HG03045 (cell line): ENCODE results near the gene DAB1.

Experiments
- ATAC-seq: cut with Tn5 transposase; IDR thresholded peaks from one replicate; pipeline ENCODE4 v1.9.1; 2021; ENCODE audit warnings: mild to moderate bottlenecking, moderate library complexity; ENCODE audit not compliant: unreplicated experiment

DAB1 gene

DNA sequence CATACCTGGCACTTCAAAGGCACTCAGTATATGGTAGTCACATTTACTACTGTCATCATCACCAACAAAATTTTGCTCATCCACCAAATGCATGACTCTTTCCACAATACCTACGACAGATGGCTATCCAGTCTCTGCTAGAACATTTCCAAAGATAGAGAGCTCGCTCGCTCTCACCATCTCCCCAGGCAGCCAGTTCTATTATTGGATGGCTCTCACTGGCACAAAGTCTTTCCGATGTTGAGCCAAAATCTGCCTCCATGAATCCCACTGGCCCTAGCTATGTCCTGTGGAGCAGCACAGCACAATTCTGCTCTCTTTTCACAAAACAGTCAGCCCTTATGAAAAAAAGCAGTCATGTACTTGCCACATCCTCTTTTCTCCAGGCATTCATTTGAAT lies 102.1 kb downstream of the DAB1 start:
- no peak for ATAC-seq

DNA sequence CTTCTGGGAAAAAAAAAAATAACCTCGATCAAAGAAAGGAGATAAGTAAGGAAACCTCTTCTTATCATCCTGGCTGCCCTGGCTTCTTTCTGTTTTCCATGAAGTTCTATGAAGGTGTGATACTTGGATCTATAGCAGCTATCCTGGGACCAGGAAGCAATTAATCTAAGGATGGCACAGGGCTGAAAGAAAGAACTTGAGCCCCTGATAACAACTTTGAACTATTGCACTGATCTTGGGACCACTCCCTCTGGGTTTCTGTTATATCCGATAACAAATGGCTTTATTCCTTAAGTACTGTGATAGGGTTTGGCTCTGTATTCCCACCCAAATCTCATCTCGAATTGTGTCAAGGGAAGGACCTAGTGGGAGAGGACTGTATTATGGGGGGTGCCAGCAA lies 104.1 kb downstream of the DAB1 start:
- no peak for ATAC-seq

- no peak for ATAC-seq
Observed at GRCh38 chr1:57319165-57319564, 104.7 kb downstream of the DAB1 start.

DNA sequence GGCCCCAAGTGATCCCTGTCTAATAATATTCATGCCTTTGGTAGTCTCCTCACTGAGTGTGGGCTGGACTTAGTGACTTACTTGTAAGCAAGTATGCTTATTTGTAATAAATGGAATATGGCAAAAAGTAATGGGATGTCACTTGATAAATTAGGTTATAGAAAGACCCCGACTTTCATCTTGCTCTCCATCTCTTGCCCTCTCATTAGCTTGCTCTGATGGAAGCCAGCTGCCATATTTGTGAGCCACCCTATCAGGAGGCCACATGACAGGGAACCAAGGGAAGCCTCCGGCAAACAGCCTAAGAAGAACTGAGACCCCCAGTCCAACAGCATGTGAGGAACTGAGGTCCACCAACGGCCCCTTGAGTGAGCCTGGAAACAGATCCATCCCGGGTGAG lies 107.0 kb downstream of the DAB1 start:
- ATAC-seq, result no peak

DNA sequence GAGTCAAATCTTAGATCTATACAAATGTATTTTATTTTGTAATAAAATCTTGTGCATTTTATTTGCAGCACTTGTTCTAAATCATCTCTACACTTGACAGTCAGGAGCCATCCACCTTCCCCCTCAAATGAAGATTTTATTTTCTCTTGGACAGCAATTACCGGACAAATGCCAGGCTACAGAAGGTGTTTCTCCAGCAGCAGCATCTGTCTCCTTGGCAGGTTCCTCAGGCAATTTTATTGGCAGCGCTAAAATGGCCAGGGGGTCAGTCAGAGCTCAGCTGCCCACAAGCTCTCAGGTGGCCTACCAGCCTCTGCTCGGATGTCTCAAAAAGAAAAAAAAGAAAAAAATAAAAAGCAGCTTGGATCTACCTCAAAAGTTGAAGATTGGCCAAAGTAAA lies 107.6 kb downstream of the DAB1 start:
- no peak for ATAC-seq

DNA sequence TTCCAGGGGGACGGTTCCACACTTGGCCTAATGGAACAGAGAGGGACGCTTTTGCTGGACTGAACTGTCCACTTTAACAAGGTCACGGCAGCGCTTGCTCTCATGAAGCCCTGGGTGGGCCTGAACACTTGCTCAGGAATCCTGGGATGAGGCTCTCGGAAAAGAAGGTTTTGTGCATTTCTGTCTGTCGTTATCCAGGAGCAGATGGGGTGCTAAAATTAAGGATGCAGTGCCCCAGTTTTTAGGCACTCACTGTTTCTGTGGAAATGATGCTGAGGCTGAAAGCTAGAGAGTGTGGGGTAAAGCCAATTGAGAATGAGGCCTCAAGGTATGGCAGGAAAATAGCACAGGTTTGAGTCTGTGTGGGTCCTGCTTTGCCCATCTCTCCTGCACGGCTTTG lies 111.0 kb downstream of the DAB1 start:
- ATAC-seq, result no peak

DNA sequence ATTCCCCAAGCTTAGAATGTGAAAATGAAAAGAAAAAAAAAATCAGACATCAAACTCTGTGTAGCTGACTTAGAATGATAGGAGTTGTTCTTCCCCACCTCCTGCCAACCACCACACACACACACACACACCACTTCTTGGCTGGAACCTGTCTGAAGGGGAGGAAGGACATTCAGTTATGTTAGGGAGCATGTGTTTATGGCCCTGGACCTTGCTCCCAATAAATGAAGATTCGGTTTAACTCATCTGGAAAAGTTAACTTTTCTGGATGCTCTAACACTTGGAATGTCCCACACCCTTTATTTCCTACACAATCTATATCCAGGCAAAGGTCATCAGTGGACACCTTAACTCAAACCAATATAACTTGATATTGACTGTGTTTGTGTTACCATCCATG lies 112.4 kb downstream of the DAB1 start:
- ATAC-seq, result no peak

DNA sequence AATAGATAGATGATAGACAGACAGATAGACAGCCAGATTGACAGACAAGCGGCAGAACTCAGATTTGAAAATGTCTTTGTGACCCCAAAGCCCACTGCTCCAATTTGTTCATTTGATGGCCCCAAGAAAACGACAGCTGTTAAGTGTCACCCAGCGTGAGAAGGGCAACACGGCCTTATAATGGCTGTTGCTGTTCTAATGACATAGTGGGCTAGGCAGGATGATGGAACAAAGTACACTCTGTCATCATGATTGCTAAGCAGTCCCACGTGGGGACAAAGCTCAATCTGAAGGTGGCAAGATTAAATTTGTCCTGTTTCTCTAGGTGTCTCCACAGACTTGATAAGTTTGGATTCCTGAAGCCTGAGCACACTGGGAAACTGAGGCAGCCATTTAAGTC lies 112.9 kb downstream of the DAB1 start:
- no peak for ATAC-seq

GRCh38 chr1:57309630-57310029 lies 114.2 kb downstream of the DAB1 start:
- ATAC-seq, result no peak

DNA sequence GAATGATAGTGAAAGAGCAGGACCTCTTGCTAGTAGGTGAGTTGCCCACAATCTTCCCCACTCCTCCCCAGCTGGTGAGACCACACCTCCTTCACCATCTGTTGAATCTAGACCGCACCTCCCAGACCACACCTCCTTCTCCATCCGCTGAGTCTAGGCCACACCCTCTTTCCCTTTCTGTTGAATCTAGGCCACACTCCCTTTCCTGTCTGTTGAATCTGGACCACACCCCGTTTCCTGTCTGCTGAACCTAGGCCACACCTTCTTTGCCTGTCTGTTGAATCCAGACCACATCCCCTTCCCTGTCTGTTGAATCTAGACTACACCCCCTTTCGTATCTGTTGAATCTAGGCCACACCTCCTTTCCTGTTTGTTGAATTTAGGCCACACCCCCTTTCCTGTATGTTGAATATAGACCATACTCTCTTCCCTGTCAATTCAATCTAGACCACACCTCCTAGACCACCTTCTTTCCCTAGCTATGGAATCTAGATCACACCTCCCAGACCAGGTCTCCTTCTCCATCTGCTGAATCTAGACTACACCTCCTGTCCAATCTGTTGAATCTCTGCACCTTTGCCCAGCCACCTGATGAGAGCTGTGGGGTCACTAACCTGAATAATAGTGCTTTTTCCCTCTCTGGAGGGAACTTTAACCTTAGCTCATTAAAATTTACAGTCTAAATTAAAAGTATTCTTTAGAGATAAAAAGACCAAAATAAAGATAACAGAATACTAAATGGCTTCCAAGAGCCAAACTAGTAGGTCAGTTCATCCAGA lies 116.3 kb downstream of the DAB1 start:
- no peak for ATAC-seq

DNA sequence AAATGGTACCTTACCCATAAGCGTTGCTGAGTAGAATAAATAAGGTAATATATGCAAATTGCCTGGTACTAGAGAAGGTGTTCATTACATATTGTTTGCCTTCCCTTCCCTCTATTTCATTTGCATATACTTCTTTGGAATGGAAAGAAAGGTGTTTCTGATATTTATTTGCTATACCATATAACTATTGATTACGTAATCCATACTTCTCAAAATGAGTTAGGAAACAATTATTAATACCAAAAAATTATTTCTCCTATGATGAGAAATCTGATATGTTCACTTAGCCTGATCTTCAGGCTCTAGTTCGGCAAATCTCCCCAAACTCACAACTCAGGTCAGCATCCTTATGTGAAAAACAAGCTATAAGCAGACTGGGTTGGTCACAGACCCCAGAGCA lies 119.3 kb downstream of the DAB1 start:
- no peak for ATAC-seq

GRCh38 chr1:57302812-57303596 lies 120.9 kb downstream of the DAB1 start:
- no peak for ATAC-seq

GRCh38 chr1:57300186-57300585 lies 123.7 kb downstream of the DAB1 start:
- ATAC-seq, result no peak

GRCh38 chr1:57296726-57297250 lies 127.1 kb downstream of the DAB1 start:
- ATAC-seq, result no peak

DNA sequence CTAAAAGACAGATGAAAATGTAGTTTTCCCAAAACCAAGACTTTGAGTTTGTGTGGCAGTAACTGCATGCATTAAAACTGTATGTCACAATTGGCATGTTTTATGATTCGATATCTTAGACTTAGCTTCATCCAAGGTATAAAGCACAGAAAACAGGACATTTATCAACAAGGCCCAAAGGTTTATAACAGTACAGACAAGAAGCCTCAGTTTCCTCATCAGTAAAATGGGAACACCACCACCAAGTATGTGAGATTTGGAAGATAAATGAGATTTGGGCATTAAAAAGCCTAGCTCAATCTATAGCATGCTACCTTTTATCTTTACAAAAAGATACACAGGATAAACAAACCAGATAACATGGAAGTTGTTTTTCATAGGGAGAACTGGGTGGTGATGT lies 128.5 kb downstream of the DAB1 start:
- ATAC-seq, result no peak

GRCh38 chr1:57294177-57294576 lies 129.7 kb downstream of the DAB1 start:
- no peak for ATAC-seq

DNA sequence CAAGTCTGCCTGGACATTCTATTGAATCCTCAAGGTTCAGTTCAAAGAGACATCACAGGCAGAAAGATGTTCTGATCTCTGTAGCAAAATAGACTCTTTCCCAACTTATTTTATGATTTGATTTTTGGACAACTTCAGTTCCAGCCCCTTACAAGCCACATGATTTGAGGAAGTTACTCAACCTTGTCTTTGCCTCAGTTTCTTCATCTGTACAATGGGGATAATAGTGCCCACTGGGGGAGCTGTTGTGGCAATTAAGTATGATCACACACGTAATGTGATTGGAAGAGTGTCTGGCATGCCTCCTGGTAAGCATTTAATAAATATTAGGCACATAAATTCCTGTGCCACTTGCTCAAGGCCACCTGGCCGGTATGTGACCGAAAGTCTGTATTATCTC lies 130.6 kb downstream of the DAB1 start:
- ATAC-seq, result no peak

- no peak for ATAC-seq
Observed at GRCh38 chr1:57289781-57290180, 134.1 kb downstream of the DAB1 start.

GRCh38 chr1:57285992-57286391 lies 137.9 kb downstream of the DAB1 start:
- ATAC-seq, result no peak

- no peak for ATAC-seq
Observed at GRCh38 chr1:57282411-57282810, 141.4 kb downstream of the DAB1 start.

- ATAC-seq, result no peak
Observed at GRCh38 chr1:57281324-57281723, 142.5 kb downstream of the DAB1 start.
